Mesendoderm (in vitro differentiated cells): ENCODE measurements around the gene S1PR1.
"Not testable (repeated sequence)": the region's sequence is repeated elsewhere in the genome, so short reads cannot be mapped to it uniquely, and the experiment has no call there.

Source experiments
- DNase-seq: peaks from one replicate; pipeline ENCODE4 v3.0.0; 2013
- H2AK5ac ChIP-seq: 2 replicates; pipeline ENCODE4 v1.6.1; 2013; ENCODE audit warnings: low read length, inconsistent platforms
- H2BK120ac ChIP-seq: 2 replicates; pipeline ENCODE4 v1.6.1; 2013; ENCODE audit warnings: low read depth, mild to moderate bottlenecking, low read length, moderate library complexity, mixed read lengths
- H2BK15ac ChIP-seq: replicated peaks from 2 replicates; pipeline ENCODE4 v1.6.1; 2013; ENCODE audit warnings: low read depth, mild to moderate bottlenecking, moderate library complexity
- H2BK5ac ChIP-seq: 2 replicates; pipeline ENCODE4 v1.6.1; 2013; ENCODE audit warnings: low read length, inconsistent platforms
- H3K18ac ChIP-seq: 2 replicates; pipeline ENCODE4 v1.6.1; 2013; ENCODE audit warnings: mild to moderate bottlenecking, low read length, mixed read lengths
- H3K23ac ChIP-seq: one replicate; pipeline ENCODE4 v1.6.1; 2013; ENCODE audit warnings: low read length
- H3K27ac ChIP-seq: 2 replicates; pipeline ENCODE4 v1.5.1; 2013; ENCODE audit warnings: low read depth, mild to moderate bottlenecking, inconsistent platforms, low read length, moderate library complexity
- H3K27me3 ChIP-seq: 2 replicates; pipeline ENCODE4 v1.6.1; 2013; ENCODE audit warnings: low read length, control low read depth, mild to moderate bottlenecking, inconsistent platforms; ENCODE audit not compliant: insufficient read depth, poor library complexity
- H3K36me3 ChIP-seq: 2 replicates; pipeline ENCODE4 v1.6.1; 2013; ENCODE audit warnings: low read length, inconsistent platforms; ENCODE audit not compliant: control insufficient read depth, insufficient read depth
- H3K4ac ChIP-seq: one replicate; pipeline ENCODE4 v1.6.1; 2013; ENCODE audit warnings: low read depth, mild to moderate bottlenecking, low read length, moderate library complexity
- H3K4me1 ChIP-seq: 2 replicates; pipeline ENCODE4 v1.6.1; 2013; ENCODE audit warnings: low read depth, low read length, inconsistent platforms; ENCODE audit not compliant: control insufficient read depth
- H3K4me2 ChIP-seq: 2 replicates; pipeline ENCODE4 v1.6.1; 2013; ENCODE audit warnings: low read length
- H3K4me3 ChIP-seq: 2 replicates; pipeline ENCODE4 v1.5.1; 2013; ENCODE audit warnings: mild to moderate bottlenecking, low read length
- H3K56ac ChIP-seq: one replicate; pipeline ENCODE4 v1.6.1; 2013; ENCODE audit warnings: low read length
- H3K79me1 ChIP-seq: 2 replicates; pipeline ENCODE4 v1.6.1; 2013; ENCODE audit warnings: low read length, inconsistent platforms
- H3K79me2 ChIP-seq: 2 replicates; pipeline ENCODE4 v1.6.1; 2013; ENCODE audit warnings: mild to moderate bottlenecking, low read length; ENCODE audit not compliant: control insufficient read depth, insufficient read depth
- H3K9ac ChIP-seq: 2 replicates; pipeline ENCODE4 v1.6.1; 2013; ENCODE audit warnings: low read length, inconsistent platforms
- H4K5ac ChIP-seq: one replicate; pipeline ENCODE4 v1.6.1; 2013; ENCODE audit warnings: low read length
- H4K8ac ChIP-seq: one replicate; pipeline ENCODE4 v1.6.1; 2013; ENCODE audit warnings: low read depth, mild to moderate bottlenecking, control low read depth, low read length, moderate library complexity
- WGBS: extraction: QIAGEN DNeasy Blood & Tissue Kit; methylation state at CpG from one replicate; pipeline ENCODE4 v1.1.7; 2013; ENCODE audit warnings: low lambda C conversion rate, missing lambda C conversion rate; ENCODE audit not compliant: insufficient coverage; ENCODE audit errors: extremely low coverage; 5-methylcytosine and 5-hydroxymethylcytosine counted together

The S1PR1 gene

DNA sequence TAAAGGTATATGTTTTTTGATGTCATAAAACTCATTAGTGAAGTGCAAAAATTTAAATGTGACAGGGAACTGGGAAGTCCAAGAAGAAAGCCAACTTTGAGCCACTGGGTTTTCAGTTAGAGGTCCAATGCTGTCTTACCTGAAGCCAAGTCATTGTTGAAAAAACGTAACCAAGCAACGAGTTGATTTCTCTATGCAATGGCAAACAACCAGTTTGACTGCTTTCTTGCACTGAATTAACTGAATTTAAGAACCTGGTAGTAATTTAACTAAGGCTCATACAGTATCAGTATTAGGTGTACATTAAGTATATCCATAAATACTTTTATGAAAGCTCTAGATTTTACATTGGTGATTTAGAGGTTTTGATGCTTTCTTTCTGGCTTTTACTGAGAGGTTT lies 20.2 kb upstream of the S1PR1 start:
- no peaks in the 10 kb centered on the region for H3K4me1 ChIP-seq
- DNase-seq: peak; percentile 78
- H3K9ac ChIP-seq: no peak overlapping the region
- no peak overlapping the region for H3K56ac ChIP-seq
- H3K4ac ChIP-seq: no peak overlapping the region
- no peak overlapping the region for H4K5ac ChIP-seq
- H3K4me3 ChIP-seq: no peak overlapping the region
- no peak overlapping the region for H2BK5ac ChIP-seq
- no peak overlapping the region for H4K8ac ChIP-seq
- no peak overlapping the region for H3K27ac ChIP-seq
- WGBS: no CpG with 5 or more reads among the region's 2 CpGs
- H3K36me3 ChIP-seq: no peaks in the 10 kb centered on the region
- no peak overlapping the region for H3K23ac ChIP-seq
- H3K27me3 ChIP-seq: no peaks in the 10 kb centered on the region
- H2BK15ac ChIP-seq: no peak overlapping the region
- no peak overlapping the region for H3K4me2 ChIP-seq
- no peak overlapping the region for H2BK120ac ChIP-seq
- H3K18ac ChIP-seq: no peak overlapping the region
- H3K79me2 ChIP-seq: no peaks in the 10 kb centered on the region
- no peak overlapping the region for H2AK5ac ChIP-seq
- no peaks in the 10 kb centered on the region for H3K79me1 ChIP-seq

DNA sequence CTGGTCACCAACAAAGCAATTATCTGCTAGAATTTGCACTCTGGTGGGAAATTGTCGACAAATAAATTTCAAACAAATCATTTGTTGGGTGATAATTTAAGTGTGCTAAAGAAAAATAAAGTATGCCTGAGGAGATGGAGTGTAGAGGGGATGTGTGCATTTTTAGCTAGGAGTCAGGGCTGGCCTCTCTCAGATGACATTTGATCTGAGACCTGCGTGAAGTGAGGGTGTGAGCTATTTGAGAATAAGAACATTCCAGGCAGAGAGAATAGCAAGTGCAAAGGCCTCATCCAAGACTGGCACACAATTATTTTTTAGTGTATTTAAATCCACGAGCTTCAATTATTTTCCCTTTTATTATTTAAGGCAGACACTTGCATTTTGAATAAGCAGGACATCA lies 19.7 kb upstream of the S1PR1 start:
- H3K36me3 ChIP-seq: no peaks in the 10 kb centered on the region
- no peak overlapping the region for H3K27ac ChIP-seq
- no peaks in the 10 kb centered on the region for H3K4me1 ChIP-seq
- no peak overlapping the region for H4K8ac ChIP-seq
- H2BK120ac ChIP-seq: no peak overlapping the region
- no peak for DNase-seq
- no peaks in the 10 kb centered on the region for H3K79me2 ChIP-seq
- H3K18ac ChIP-seq: no peak overlapping the region
- H3K4me2 ChIP-seq: no peak overlapping the region
- H3K4ac ChIP-seq: no peak overlapping the region
- H4K5ac ChIP-seq: no peak overlapping the region
- H3K23ac ChIP-seq: no peak overlapping the region
- WGBS: no CpG with 5 or more reads among the region's 3 CpGs
- no peak overlapping the region for H3K4me3 ChIP-seq
- no peak overlapping the region for H2BK5ac ChIP-seq
- no peak overlapping the region for H3K9ac ChIP-seq
- no peaks in the 10 kb centered on the region for H3K79me1 ChIP-seq
- H3K56ac ChIP-seq: no peak overlapping the region
- H2AK5ac ChIP-seq: no peak overlapping the region
- no peaks in the 10 kb centered on the region for H3K27me3 ChIP-seq
- H2BK15ac ChIP-seq: no peak overlapping the region

DNA sequence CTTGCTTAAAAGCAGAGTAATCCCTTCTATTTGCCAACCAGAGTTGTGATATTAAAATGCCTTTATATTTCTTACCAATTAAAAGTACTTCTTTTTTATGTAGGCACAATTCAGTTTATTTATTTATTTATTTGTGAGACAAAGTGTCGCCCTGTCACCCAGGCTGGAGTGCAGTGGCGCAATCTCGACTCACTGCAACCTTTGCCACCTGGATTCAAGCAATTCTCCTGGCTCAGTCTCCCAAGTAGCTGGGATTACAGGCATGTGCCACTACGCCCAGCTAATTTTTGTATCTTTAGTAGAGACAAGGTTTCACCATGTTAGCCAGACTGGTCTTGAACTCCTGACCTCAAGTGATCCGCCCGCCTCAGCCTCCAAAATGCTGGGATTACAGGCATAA lies 17.9 kb upstream of the S1PR1 start:
- not testable (repeated sequence) for H3K56ac ChIP-seq, H2BK120ac ChIP-seq, H3K4me2 ChIP-seq, H3K18ac ChIP-seq, H3K4me1 ChIP-seq, H2AK5ac ChIP-seq, H3K23ac ChIP-seq, H3K27ac ChIP-seq, H3K27me3 ChIP-seq, DNase-seq, H2BK5ac ChIP-seq, H3K79me2 ChIP-seq, H3K79me1 ChIP-seq, H3K4me3 ChIP-seq, H3K4ac ChIP-seq, H2BK15ac ChIP-seq, H4K5ac ChIP-seq, H3K9ac ChIP-seq, H3K36me3 ChIP-seq, H4K8ac ChIP-seq
- WGBS: no CpG with 5 or more reads among the region's 6 CpGs

DNA sequence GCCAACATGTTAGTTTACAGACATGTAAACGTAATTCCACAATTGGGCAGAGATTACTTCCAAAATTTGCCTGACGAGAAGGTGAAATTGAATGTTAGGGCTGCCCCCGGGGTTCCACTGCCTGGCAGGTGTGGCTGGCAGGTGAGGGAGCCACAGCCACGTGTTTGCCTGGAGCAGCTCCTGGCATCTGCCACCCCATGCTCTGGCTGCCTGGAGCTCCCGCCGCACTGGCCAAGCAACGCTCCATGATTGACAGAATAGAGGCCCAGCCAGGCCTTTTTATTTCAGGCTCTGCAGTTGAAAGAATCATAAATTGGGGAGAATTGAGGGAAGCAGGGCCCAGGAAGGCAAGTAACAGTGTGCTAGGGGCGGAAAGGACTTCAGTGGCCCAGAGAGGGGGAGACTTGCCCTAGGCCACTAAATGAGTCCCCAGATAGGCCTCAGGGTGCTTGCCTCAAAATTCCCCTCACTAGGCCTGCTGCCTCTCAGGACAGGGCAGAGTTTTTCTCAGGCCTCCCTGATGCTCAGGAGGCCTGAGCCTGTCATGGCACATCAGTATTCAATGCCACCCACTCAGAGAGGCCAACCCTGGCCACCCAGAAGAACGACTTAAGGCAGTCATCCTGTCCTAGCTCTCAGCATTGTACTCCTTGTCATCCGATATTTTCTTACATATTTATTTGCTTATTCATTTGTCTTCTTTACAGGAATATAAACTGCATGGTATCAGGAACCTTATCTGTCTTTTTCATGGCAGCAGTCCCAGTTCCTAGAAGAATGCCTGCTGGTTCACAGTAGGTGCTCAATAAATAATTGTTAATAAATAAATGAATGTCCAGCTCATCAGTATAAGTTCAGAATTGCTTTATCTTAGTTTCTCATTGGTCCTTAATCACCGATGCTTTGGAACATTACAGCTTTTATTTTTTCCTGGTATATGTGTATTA lies 16.6 kb upstream of the S1PR1 start:
- no peak for DNase-seq
- no peak overlapping the region for H3K27ac ChIP-seq
- H3K27me3 ChIP-seq: no peaks in the 10 kb centered on the region
- no peaks in the 10 kb centered on the region for H3K79me2 ChIP-seq
- H2BK15ac ChIP-seq: no peak overlapping the region
- no peak overlapping the region for H3K4me3 ChIP-seq
- no peak overlapping the region for H3K4me2 ChIP-seq
- H3K79me1 ChIP-seq: no peaks in the 10 kb centered on the region
- H2BK5ac ChIP-seq: no peak overlapping the region
- no peak overlapping the region for H2BK120ac ChIP-seq
- H3K36me3 ChIP-seq: no peaks in the 10 kb centered on the region
- no peaks in the 10 kb centered on the region for H3K4me1 ChIP-seq
- H3K18ac ChIP-seq: no peak overlapping the region
- no CpG with 5 or more reads among the region's 11 CpGs for WGBS
- no peak overlapping the region for H3K4ac ChIP-seq
- H4K5ac ChIP-seq: no peak overlapping the region
- no peak overlapping the region for H3K23ac ChIP-seq
- no peak overlapping the region for H4K8ac ChIP-seq
- no peak overlapping the region for H2AK5ac ChIP-seq
- no peak overlapping the region for H3K9ac ChIP-seq
- H3K56ac ChIP-seq: no peak overlapping the region

DNA sequence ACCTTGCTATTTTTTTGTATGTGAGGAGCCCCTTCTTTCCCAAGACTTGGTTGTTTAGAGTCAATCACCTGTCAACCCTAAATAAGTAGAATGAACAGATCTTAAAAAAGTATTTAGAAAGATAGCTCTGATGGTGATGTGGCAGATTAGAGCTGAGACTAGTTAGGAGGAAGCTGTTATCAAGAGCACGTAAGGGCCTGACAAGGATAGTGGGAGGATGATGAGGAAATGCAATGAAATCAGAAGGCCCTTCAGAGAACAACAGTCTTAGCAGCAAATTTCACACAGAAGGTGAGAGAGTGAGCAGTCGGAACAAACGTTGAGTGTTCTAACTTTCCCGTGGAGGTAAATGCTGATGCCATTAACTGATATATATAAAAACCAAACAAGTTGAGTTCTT lies 15.9 kb upstream of the S1PR1 start:
- Histone ChIP-seq H2BK120ac (no peak overlapping the region), H3K4me1 (no peaks in the 10 kb centered on the region), H4K5ac (no peak overlapping the region), H2AK5ac (no peak overlapping the region), H2BK5ac (no peak overlapping the region), H4K8ac (no peak overlapping the region), H3K4ac (no peak overlapping the region), H3K23ac (no peak overlapping the region), H3K4me3 (no peak overlapping the region), H3K27me3 (no peaks in the 10 kb centered on the region), H3K4me2 (no peak overlapping the region), H3K27ac (no peak overlapping the region), H3K56ac (no peak overlapping the region), H3K9ac (no peak overlapping the region), H3K79me1 (no peaks in the 10 kb centered on the region), H3K36me3 (no peaks in the 10 kb centered on the region), H2BK15ac (no peak overlapping the region), H3K79me2 (no peaks in the 10 kb centered on the region), H3K18ac (no peak overlapping the region)
- WGBS: no CpG with 5 or more reads among the region's 4 CpGs
- no peak for DNase-seq
